GM12864 (cell line): Measurements from ENCODE around the gene MRPL51.
"Not testable (repeated sequence)": the region's sequence is repeated elsewhere in the genome, so short reads cannot be mapped to it uniquely, and the experiment has no call there.

ENCODE experiments used
- DNase-seq: peaks from one replicate; pipeline ENCODE4 v3.0.0-alpha.2; 2011; ENCODE audit warnings: low read depth
- H3K4me3 ChIP-seq: 2 replicates; pipeline ENCODE4 v1.5.1; 2011; ENCODE audit warnings: mild to moderate bottlenecking, low read depth, low read length, control low read depth
- TF ChIP-seq, protein P1 (sequence below): IDR thresholded peaks from 2 replicates; pipeline ENCODE4 v1.5.1; 2011; ENCODE audit warnings: low read depth, mild to moderate bottlenecking, moderate library complexity, low read length, control low read depth, inconsistent platforms; ENCODE audit errors: missing control alignments

Gene MRPL51

DNA sequence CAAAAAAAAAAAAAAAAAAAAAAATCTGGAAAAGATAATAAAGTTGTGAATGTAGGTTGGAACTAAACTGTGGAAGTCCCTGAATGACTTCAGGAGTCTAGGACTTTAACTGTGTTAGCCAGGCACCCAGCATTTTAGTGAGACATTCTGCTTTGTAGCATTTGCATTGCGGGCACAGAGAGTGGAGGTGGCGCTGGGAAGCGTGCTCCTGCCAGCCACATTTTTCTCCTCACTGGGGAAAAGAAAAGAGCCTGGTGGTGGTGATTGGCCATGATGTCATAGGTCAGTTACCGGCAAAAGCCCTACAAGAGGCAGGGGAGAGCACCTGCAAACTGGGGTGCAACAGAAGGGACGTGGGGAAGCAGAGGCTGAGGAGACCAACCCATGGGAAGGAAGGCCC is 31.6 kb upstream of the MRPL51 start:
- TF ChIP-seq, protein P1, sequence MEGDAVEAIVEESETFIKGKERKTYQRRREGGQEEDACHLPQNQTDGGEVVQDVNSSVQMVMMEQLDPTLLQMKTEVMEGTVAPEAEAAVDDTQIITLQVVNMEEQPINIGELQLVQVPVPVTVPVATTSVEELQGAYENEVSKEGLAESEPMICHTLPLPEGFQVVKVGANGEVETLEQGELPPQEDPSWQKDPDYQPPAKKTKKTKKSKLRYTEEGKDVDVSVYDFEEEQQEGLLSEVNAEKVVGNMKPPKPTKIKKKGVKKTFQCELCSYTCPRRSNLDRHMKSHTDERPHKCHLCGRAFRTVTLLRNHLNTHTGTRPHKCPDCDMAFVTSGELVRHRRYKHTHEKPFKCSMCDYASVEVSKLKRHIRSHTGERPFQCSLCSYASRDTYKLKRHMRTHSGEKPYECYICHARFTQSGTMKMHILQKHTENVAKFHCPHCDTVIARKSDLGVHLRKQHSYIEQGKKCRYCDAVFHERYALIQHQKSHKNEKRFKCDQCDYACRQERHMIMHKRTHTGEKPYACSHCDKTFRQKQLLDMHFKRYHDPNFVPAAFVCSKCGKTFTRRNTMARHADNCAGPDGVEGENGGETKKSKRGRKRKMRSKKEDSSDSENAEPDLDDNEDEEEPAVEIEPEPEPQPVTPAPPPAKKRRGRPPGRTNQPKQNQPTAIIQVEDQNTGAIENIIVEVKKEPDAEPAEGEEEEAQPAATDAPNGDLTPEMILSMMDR = no peak
- H3K4me3 ChIP-seq = no peak overlapping the region
- DNase-seq = no peak

DNA sequence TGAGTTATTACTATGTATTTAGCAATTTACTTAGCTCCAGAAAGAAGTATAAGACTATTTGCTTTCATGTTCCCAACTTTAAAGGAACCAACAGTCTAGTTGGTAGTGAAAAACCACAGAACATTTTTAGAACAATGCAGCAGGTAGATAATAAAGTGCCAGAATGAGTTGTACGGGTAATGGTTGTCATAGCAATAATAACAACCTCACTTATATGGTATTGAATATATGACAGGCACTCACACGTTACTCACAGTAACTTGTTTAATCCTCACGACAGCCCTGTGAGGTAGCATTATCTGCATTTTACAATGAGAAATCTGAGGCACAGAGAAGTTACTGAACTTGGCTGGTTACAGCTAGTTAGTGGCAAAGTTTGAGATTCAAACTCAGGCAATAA is 30.6 kb upstream of the MRPL51 start:
- DNase-seq = no peak

DNA sequence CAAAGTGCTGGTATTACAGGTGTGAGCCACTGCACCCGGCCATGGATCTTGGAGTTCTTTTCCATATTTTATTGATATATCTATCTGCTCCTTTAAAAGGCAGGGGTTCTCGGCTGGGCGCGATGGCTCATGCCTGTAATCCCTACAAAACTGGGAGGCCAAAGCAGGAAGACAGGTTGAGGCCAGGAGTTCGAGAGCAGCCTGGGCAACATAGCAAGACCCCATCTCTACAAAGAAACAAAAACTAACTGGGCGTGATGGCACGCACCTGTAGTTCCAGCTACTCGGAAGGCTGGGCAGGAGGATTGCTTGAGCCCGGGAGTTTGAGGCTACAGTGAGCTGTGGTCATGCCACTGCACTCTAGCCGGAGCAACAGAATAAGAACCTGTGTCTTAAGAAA is 29.1 kb upstream of the MRPL51 start:
- TF ChIP-seq, protein P1 = no peak

More for the DNA sequence above, 30.6 kb upstream of the MRPL51 start:
- TF ChIP-seq, protein P1 = no peak
- H3K4me3 ChIP-seq = no peak overlapping the region

DNA sequence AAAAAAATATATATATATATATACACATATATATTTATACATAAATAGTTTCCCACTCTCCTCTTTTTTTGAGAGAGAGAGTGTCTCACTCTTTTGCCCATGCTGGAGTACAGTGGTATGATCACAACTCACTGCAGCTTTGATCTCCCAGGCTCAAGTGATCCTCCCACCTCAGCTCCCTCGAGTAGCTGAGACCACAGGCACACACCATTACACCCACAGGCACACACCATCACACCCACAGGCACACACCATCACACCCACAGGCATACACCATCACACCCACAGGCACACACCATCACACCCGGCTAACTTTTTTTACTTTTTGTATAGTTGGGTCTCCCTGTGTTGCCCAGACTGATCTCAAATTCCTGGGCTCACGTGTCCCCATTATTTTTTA is 27.1 kb upstream of the MRPL51 start:
- no peak for DNase-seq
- no peak overlapping the region for H3K4me3 ChIP-seq
- TF ChIP-seq, protein P1 = no peak

More for the DNA sequence above, 29.1 kb upstream of the MRPL51 start:
- no peak for DNase-seq
- no peak overlapping the region for H3K4me3 ChIP-seq

DNA sequence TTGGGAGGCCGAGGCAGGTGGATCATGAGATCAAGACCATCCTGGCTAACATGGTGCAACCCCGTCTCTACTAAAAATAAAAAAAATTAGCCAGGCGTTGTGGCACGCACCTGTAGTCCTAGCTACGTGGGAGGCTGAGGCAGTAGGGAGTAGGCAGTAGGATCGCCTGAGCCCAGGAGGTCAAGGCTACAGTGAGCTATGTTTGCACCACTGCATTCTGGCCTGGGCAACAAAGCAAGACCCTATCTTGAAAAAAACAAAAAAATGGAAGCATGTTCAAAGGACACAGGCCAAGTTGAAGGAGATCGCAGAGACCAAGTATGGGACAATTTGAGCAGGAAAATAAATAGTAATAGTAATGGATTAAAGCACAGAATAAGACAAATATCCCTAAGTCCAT is 15.0 kb upstream of the MRPL51 start:
- DNase-seq = no peak

DNA sequence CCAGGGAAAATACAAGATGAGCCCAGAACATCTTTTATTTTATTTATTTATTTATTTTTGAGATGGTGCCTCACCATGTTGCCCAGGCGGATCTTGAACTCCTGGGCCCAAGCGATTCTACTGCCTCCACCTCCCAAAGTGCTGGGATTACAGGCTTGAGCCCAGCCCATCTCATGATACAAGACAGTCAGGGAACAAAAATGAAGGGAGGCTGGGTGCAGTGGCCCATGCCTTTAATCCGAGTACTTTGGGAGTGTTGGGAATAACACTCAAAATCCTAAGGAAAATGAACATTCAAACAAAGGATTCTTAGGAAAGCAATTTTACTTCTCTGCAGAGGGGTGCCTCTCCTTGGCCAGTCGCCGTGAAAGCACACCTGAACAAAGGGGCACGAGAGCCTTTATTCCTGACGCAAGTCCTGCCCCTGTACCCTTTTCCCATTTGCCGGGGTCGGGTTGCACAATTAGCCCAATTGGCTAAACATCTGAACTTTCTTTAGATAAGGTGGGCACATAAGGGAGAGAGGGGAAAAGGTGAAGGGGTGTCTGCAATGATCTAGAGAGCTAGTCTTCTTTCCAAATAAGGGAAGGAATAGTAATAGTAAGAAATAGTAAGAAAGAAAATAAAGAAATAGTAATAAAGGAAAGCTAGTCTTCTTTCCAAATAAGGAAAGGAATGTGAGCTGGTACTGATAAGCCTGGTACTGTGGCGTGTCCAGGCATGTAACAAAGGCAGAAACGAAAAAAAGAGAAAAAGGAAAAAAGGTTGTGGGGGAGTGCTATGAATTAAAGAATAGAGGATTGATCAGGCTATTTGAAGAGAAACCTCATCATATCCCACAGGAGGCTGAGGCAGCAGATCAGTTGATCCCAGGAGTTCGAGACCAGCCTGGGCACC is 14.3 kb upstream of the MRPL51 start:
- TF ChIP-seq, protein P1 = no peak
- H3K4me3 ChIP-seq = no peak overlapping the region
- DNase-seq = no peak

More for the DNA sequence above, 15.0 kb upstream of the MRPL51 start:
- TF ChIP-seq, protein P1 = no peak
- no peak overlapping the region for H3K4me3 ChIP-seq

DNA sequence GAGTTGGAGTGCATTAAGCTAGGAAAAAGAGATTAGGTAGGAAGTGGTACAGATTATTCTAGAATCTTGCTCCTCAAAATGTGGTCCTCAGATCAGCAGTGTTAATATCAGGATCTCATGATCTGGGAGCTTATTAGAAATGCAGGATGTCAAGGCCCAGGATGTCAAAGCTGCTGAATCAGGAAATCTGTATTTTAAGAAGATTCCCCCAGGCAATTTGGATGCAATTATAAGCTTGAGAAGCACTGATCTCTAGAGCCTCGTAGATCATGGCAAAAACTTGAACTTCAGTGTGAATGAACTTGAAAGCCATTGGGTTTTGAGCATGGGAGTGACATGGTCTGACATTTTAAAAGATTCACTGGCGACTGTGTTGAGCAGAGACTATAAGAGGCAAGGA is 7.4 kb upstream of the MRPL51 start:
- no peak overlapping the region for H3K4me3 ChIP-seq
- TF ChIP-seq, protein P1 = no peak
- DNase-seq = no peak

DNA sequence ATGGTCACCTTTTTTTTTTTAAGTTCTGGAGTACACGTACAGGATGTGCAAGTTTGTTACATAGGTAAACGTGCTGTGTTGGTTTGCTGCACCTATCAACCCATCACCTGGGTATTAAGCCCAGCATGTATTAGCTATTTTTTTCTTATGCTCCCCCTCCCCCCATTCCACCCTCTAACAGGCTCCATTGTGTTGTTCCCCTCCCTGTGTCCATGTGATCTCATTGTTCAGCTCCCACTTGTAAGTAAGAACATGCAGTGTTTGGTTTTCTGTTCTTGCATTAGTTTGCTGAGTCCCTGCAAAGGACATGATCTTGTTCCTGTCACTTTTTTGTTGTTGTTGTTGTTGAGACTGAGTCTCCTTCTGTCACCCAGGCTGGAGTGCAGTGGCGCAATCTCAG is 4.2 kb upstream of the MRPL51 start:
- H3K4me3 ChIP-seq, DNase-seq: not testable (repeated sequence)
